IMR-90 (cell line): ENCODE data around the gene CRYBB1.

ENCODE experiments used
- BHLHE40 ChIP-seq: fragments of 150-350 bp; IDR thresholded peaks from 2 replicates; pipeline ENCODE4 v1.6.1; 2016; ENCODE audit warnings: mild to moderate bottlenecking, low read depth, low read length
- MAZ ChIP-seq: IDR thresholded peaks from 2 replicates; pipeline ENCODE4 v1.6.1; 2012; ENCODE audit warnings: low read depth, mild to moderate bottlenecking, low read length, improper control_type of control experiment, moderate library complexity, borderline replicate concordance
- POLR2A ChIP-seq: IDR thresholded peaks from 2 replicates; pipeline ENCODE4 v1.6.1; 2012; ENCODE audit warnings: mild to moderate bottlenecking, low read depth, low read length
- RAD21 ChIP-seq: IDR thresholded peaks from 2 replicates; pipeline ENCODE4 v1.6.1; 2012; ENCODE audit warnings: low read length, improper control_type of control experiment
- RCOR1 ChIP-seq: IDR thresholded peaks from 2 replicates; pipeline ENCODE4 v1.6.1; 2012; ENCODE audit warnings: mild to moderate bottlenecking, low read length, improper control_type of control experiment; ENCODE audit not compliant: insufficient replicate concordance
- RFX5 ChIP-seq: IDR thresholded peaks from 2 replicates; pipeline ENCODE4 v1.8.0; 2012; ENCODE audit warnings: low read depth, mild to moderate bottlenecking, low read length, moderate library complexity
- SMC3 ChIP-seq: fragments of 150-350 bp; IDR thresholded peaks from 2 replicates; pipeline ENCODE4 v1.6.1; 2016; ENCODE audit warnings: low read depth, mild to moderate bottlenecking, antibody characterized with exemption, low read length, moderate library complexity
- TF ChIP-seq, protein P1 (sequence below): conservative IDR thresholded peaks from 2 replicates; pipeline ENCODE4 v1.5.1; 2012; ENCODE audit warnings: mild to moderate bottlenecking, low read depth, low read length, improper control_type of control experiment
- TF ChIP-seq, protein P2 (sequence below): fragments of 150-350 bp; IDR thresholded peaks from 2 replicates; pipeline ENCODE4 v1.6.1; 2016; ENCODE audit warnings: low read depth, mild to moderate bottlenecking, low read length, moderate library complexity, borderline replicate concordance

DNA sequence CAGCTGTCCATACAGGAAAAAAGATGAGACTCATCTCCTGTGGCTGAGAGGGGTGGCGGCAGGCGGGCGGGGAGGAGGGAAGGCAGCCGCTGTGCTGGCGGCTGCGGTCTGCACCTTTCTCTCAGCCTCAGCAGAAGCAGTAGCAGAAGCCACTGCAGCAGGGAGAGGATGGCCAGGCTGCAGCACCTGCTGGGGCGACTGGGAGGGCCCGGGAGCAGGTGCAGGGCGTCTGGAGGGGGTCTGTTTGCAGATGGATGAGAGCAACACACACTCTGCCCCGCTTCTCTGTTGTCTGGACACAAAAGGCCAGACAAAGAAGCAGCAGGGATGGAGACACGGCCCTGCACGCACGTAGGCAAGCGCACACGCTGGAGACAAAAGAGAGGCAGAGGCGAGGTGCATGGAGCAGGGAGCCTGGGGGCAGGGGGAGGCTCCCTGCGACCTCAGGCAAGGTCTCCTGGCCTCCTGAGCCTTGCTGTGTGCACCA is 30.2 kb upstream of the CRYBB1 start:
- TF ChIP-seq SMC3 (no peak), POLR2A (no peak), RFX5 (no peak), BHLHE40 (no peak), MAZ (no peak), RAD21 (no peak), RCOR1 (no peak)
- TF ChIP-seq, protein P1, sequence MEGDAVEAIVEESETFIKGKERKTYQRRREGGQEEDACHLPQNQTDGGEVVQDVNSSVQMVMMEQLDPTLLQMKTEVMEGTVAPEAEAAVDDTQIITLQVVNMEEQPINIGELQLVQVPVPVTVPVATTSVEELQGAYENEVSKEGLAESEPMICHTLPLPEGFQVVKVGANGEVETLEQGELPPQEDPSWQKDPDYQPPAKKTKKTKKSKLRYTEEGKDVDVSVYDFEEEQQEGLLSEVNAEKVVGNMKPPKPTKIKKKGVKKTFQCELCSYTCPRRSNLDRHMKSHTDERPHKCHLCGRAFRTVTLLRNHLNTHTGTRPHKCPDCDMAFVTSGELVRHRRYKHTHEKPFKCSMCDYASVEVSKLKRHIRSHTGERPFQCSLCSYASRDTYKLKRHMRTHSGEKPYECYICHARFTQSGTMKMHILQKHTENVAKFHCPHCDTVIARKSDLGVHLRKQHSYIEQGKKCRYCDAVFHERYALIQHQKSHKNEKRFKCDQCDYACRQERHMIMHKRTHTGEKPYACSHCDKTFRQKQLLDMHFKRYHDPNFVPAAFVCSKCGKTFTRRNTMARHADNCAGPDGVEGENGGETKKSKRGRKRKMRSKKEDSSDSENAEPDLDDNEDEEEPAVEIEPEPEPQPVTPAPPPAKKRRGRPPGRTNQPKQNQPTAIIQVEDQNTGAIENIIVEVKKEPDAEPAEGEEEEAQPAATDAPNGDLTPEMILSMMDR: no peak
- TF ChIP-seq, protein P2, sequence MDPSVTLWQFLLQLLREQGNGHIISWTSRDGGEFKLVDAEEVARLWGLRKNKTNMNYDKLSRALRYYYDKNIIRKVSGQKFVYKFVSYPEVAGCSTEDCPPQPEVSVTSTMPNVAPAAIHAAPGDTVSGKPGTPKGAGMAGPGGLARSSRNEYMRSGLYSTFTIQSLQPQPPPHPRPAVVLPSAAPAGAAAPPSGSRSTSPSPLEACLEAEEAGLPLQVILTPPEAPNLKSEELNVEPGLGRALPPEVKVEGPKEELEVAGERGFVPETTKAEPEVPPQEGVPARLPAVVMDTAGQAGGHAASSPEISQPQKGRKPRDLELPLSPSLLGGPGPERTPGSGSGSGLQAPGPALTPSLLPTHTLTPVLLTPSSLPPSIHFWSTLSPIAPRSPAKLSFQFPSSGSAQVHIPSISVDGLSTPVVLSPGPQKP: no peak
